Measurements from ENCODE around the gene BTBD2. TPM values are rescaled to one million over a fixed set of nuclear protein-coding genes. Genes with fewer than 3 reads are reported as not detected.

Gene BTBD2
- total and polyA plus RNA-seq, 2 of the 13 experiments (the other 11 are each of a cell fraction or from before 2014, with no cell fraction given), result 28.1 to 45.3 TPM

DNA sequence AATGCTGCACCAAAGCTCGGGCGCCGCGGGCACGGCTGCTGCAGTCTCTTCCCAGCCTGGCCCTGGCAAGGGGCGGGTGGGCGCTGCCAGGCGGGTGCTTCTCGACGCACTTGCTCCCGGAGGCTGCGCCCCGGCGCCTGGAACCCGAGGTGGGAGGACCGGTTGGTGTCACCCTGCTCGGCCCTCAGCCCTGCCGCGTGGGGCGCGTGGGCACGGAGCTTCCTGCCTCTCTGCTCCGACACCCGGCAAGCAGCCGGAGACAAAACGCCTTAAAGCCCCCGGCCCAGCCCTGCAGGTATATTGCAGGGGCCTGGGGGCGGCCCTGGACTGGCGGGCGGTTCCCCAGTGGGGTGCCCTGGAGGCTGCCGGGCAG is 34.7 kb downstream of the BTBD2 start:
- no peak overlapping the region for H2AFZ ChIP-seq (ENCODE audit: low read length)
- ChIA-PET POLR2A (no interaction called here), CTCF (ENCODE audit: low intra/inter-chr PET ratio, low total read pairs) (no interaction called here)
- H3K4me1 ChIP-seq (ENCODE audit: insufficient read depth, low read length), result no peaks in the 10 kb centered on the region
- FAIRE-seq (no peak), DNase-seq (ENCODE audit: low spot score) (no peak), ATAC-seq (no peak)
- no peaks in the 10 kb centered on the region for H3K79me2 ChIP-seq (ENCODE audit: insufficient read depth, low read length)
- TSS peak; percentile 48 for BruUV-seq (replicated peaks)
- no peaks in the 10 kb centered on the region for H4K20me1 ChIP-seq (ENCODE audit: insufficient read depth, low read length)
- no peak overlapping the region for H3K4me2 ChIP-seq (ENCODE audit: low read depth, low read length)
- H3K27me3 ChIP-seq (ENCODE audit: control insufficient read depth in 1 of 2, insufficient read depth in 2 of 2, low read length in 2 of 2), result no peaks in the 10 kb centered on the region
- peaks cover 14 to 31% of the 10 kb centered on the region in 2 experiments; a peak in 4 of 5 replicates for H3K36me3 ChIP-seq (replicated peaks in 1 of 2; ENCODE audit: control insufficient read depth in 1 of 2, insufficient read depth in 2 of 2, low read length in 2 of 2)
- H3K4me3 ChIP-seq (replicated peaks in 1 of 3; ENCODE audit: insufficient read depth in 1 of 3, low read depth in 2 of 3, low read length in 3 of 3), result no peak overlapping the region
- no peaks in the 10 kb centered on the region for H3K9me3 ChIP-seq (ENCODE audit: low read length)
- 98% methylated on average over 18 of the region's 31 CpGs for WGBS (ENCODE audit: low lambda C conversion rate)
- no peak overlapping the region for H3K27ac ChIP-seq (ENCODE audit: extremely low read length, insufficient read depth, low read length)
- in situ Hi-C loops (cut with HindIII; ENCODE audit: extremely low pct_ligation_motif_present, low pct_unique_long_range_greater_than_20kb), result no loop called here
- intact Hi-C loops (cut with micrococcal nuclease; ENCODE audit: unreplicated experiment), result no loop called here
- no peak for TF ChIP-seq ZNF780A (CRISPR knock-in tag; IDR thresholded peaks at IDR 0.05)
- TF ChIP-seq HNRNPLL (IDR thresholded peaks at IDR 0.05; ENCODE audit: low read depth, low read length, poor library complexity, severe bottlenecking), result no peak
- H3K9ac ChIP-seq (ENCODE audit: insufficient read depth, low read depth, low read length), result no peak overlapping the region

DNA sequence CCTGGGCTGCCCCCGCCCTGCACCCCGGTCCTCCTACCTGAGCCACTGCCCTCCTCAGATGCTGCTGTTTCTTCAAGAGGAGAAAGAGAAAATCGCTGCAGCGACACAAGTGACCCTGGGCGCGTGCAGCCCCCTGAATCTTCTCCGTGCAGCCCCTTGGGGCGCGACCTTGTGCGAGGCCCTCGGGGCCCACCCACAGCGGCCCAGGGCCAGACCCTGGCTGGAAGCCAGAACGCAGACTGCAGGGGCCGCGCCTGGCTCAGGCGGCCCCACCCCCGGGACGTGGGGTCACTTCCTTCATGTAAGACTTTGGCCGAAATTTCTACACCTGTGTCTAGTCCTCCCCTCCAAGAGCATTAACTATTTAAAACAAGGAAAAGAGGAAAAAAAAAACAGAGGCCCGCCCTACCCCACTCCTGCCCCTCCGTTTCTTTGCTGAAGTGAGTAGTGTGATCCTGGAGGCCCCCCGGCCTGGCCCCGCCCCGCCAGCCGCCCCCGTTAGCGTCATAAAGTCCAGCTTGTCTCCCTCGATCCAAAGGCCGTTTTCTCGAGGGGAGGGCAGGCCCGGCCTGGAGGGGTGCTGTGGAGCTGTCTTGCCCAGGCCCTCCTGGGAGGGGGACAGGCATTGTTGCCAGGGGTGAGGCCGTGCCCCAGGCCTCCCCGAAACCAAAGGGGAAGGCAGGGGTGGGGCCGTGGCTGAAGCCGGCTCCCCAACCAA is 35.3 kb downstream of the BTBD2 start:
- DNase-seq (ENCODE audit: low spot score), result no peak
- TF ChIP-seq ZMAT3 (CRISPR knock-in tag; conservative IDR thresholded peaks at IDR 0.05) (no peak), KDM3A (CRISPR knock-in tag; IDR thresholded peaks at IDR 0.05; ENCODE audit: low read depth) (no peak), RBM39 (IDR thresholded peaks at IDR 0.05; ENCODE audit: low read depth, low read length, poor library complexity, severe bottlenecking) (no peak), ZNF430 (CRISPR knock-in tag; IDR thresholded peaks at IDR 0.05) (no peak), ZNF354B (CRISPR knock-in tag; IDR thresholded peaks at IDR 0.05) (no peak), HDAC1 (CRISPR knock-in tag; IDR thresholded peaks at IDR 0.05) (no peak), ZNF713 (CRISPR knock-in tag; IDR thresholded peaks at IDR 0.05) (no peak), POLR2AphosphoS5 (IDR thresholded peaks at IDR 0.05; ENCODE audit: low read depth, low read length) (no peak)
- TF ChIP-seq, protein P1, sequence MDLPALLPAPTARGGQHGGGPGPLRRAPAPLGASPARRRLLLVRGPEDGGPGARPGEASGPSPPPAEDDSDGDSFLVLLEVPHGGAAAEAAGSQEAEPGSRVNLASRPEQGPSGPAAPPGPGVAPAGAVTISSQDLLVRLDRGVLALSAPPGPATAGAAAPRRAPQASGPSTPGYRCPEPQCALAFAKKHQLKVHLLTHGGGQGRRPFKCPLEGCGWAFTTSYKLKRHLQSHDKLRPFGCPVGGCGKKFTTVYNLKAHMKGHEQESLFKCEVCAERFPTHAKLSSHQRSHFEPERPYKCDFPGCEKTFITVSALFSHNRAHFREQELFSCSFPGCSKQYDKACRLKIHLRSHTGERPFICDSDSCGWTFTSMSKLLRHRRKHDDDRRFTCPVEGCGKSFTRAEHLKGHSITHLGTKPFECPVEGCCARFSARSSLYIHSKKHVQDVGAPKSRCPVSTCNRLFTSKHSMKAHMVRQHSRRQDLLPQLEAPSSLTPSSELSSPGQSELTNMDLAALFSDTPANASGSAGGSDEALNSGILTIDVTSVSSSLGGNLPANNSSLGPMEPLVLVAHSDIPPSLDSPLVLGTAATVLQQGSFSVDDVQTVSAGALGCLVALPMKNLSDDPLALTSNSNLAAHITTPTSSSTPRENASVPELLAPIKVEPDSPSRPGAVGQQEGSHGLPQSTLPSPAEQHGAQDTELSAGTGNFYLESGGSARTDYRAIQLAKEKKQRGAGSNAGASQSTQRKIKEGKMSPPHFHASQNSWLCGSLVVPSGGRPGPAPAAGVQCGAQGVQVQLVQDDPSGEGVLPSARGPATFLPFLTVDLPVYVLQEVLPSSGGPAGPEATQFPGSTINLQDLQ (CRISPR knock-in tag; IDR thresholded peaks at IDR 0.05), result no peak
- TF ChIP-seq, protein P2, sequence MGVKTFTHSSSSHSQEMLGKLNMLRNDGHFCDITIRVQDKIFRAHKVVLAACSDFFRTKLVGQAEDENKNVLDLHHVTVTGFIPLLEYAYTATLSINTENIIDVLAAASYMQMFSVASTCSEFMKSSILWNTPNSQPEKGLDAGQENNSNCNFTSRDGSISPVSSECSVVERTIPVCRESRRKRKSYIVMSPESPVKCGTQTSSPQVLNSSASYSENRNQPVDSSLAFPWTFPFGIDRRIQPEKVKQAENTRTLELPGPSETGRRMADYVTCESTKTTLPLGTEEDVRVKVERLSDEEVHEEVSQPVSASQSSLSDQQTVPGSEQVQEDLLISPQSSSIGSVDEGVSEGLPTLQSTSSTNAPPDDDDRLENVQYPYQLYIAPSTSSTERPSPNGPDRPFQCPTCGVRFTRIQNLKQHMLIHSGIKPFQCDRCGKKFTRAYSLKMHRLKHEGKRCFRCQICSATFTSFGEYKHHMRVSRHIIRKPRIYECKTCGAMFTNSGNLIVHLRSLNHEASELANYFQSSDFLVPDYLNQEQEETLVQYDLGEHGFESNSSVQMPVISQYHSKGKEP (CRISPR knock-in tag; IDR thresholded peaks at IDR 0.05), result no peak

More for the DNA sequence above, 35.3 kb downstream of the BTBD2 start:
- H3K79me2 ChIP-seq (ENCODE audit: insufficient read depth, low read length), result no peaks in the 10 kb centered on the region
- no peaks in the 10 kb centered on the region for H3K9me3 ChIP-seq (ENCODE audit: low read length)
- intact Hi-C loops (cut with micrococcal nuclease; ENCODE audit: unreplicated experiment), result no loop called here
- no peak for ATAC-seq
- H3K9ac ChIP-seq (ENCODE audit: insufficient read depth, low read depth, low read length), result no peak overlapping the region
- 95% methylated on average over 14 of the region's 35 CpGs for WGBS (ENCODE audit: low lambda C conversion rate)
- no peaks in the 10 kb centered on the region for H3K4me1 ChIP-seq (ENCODE audit: insufficient read depth, low read length)
- ChIA-PET POLR2A (no interaction called here), CTCF (ENCODE audit: low intra/inter-chr PET ratio, low total read pairs) (no interaction called here)
- no peaks in the 10 kb centered on the region for H4K20me1 ChIP-seq (ENCODE audit: insufficient read depth, low read length)
- H3K27ac ChIP-seq (ENCODE audit: extremely low read length, insufficient read depth, low read length), result no peak overlapping the region
- FAIRE-seq, result no peak
- in situ Hi-C loops (cut with HindIII; ENCODE audit: extremely low pct_ligation_motif_present, low pct_unique_long_range_greater_than_20kb), result no loop called here
- H3K27me3 ChIP-seq (ENCODE audit: control insufficient read depth in 1 of 2, insufficient read depth in 2 of 2, low read length in 2 of 2), result no peaks in the 10 kb centered on the region
- peaks cover 15 to 36% of the 10 kb centered on the region in 2 experiments; a peak in 4 of 5 replicates for H3K36me3 ChIP-seq (replicated peaks in 1 of 2; ENCODE audit: control insufficient read depth in 1 of 2, insufficient read depth in 2 of 2, low read length in 2 of 2)
- BruUV-seq (replicated peaks), result no TSS peak
- no peak overlapping the region for H2AFZ ChIP-seq (ENCODE audit: low read length)
- no peak overlapping the region for H3K4me2 ChIP-seq (ENCODE audit: low read depth, low read length)
- no peak overlapping the region for H3K4me3 ChIP-seq (replicated peaks in 1 of 3; ENCODE audit: insufficient read depth in 1 of 3, low read depth in 2 of 3, low read length in 3 of 3)

Data from HepG2 (cell line).